B cell (primary cell): ENCODE data around the gene PTPN6. TPM values are rescaled to one million over a fixed set of nuclear protein-coding genes. Genes with fewer than 3 reads are reported as not detected.

ENCODE experiments used
- ATAC-seq: fragments of 200-7000 bp; cut with Tn5 transposase; one replicate; pipeline ENCODE4 v1.10.0; 2021; ENCODE audit warnings: low read depth, mild to moderate bottlenecking, moderate number of reproducible peaks, moderate library complexity
- CTCF ChIA-PET: fragments of 350-600 bp; sonication (Branson Sonifier 250); formaldehyde crosslinking; loops from one replicate; lab custom pipeline; 2021; ENCODE audit warnings: antibody characterized with exemption, inconsistent platforms; lab: Charles Lee
- POLR2A ChIA-PET: fragments of 350-600 bp; sonication (Branson Sonifier 250); formaldehyde crosslinking; loops from one replicate; lab custom pipeline; 2021; ENCODE audit warnings: antibody characterized with exemption; lab: Charles Lee
- DNase-seq: peaks from one replicate; pipeline ENCODE4 v3.0.0; 2013
- H2AFZ ChIP-seq: 2 replicates; pipeline ENCODE4 v1.6.1; 2012; ENCODE audit warnings: mild to moderate bottlenecking, low read depth, low read length; ENCODE audit not compliant: insufficient read depth, poor library complexity, severe bottlenecking
- H3K27ac ChIP-seq, 2 donors: 1 replicate in 1 of 2; 2 replicates in 1 of 2; pipeline ENCODE4 v1.5.1; 2012 to 2013; ENCODE audit warnings: low read length in 2 of 2, mild to moderate bottlenecking in 2 of 2, moderate library complexity in 1 of 2
- H3K27me3 ChIP-seq, 4 experiments: fragments of 200-600 bp in 1 of 4; sonication (generic) in 1 of 4; replicated peaks in 1 of 4; 1 replicate in 2 of 4; 2 replicates in 2 of 4; pipeline versions ENCODE4 v1.6.1 to v1.7.0; 2013 to 2016; ENCODE audit warnings: low read length in 3 of 4, mild to moderate bottlenecking in 2 of 4, mixed read lengths in 1 of 4, moderate library complexity in 1 of 4; ENCODE audit not compliant: insufficient read depth in 4 of 4, control insufficient read depth in 3 of 4; ENCODE audit errors: control extremely low read depth in 1 of 4
- H3K36me3 ChIP-seq, 2 experiments: replicated peaks in 1 of 2; 1 replicate in 1 of 2; 2 replicates in 1 of 2; pipeline versions ENCODE4 v1.6.1 to v1.7.1; 2013; ENCODE audit warnings: low read length in 1 of 2; ENCODE audit not compliant: insufficient read depth in 2 of 2, control insufficient read depth in 1 of 2; ENCODE audit errors: control extremely low read depth in 1 of 2, extremely low read depth in 1 of 2
- H3K4me1 ChIP-seq, 2 donors: fragments of 200-600 bp in 1 of 2; sonication (generic) in 1 of 2; 1 replicate in 1 of 2; 2 replicates in 1 of 2; pipeline versions ENCODE4 v1.5.1 to v1.6.1; 2013 to 2017; ENCODE audit warnings: low read length in 2 of 2; ENCODE audit not compliant: control insufficient read depth in 2 of 2, insufficient read depth in 2 of 2
- H3K4me2 ChIP-seq: replicated peaks from 2 replicates; pipeline ENCODE3; 2012; ENCODE audit warnings: mild to moderate bottlenecking, low read depth, low read length; ENCODE audit not compliant: poor library complexity, severe bottlenecking
- H3K4me3 ChIP-seq, 5 experiments: fragments of 200-600 bp in 1 of 5; sonication (generic) in 1 of 5; 1 replicate in 3 of 5; 2 replicates in 2 of 5; pipeline versions ENCODE4 v1.5.1 to v1.7.0; 2011 to 2016; ENCODE audit warnings: low read length in 4 of 5, mild to moderate bottlenecking in 4 of 5, low read depth in 2 of 5, control low read depth in 1 of 5, moderate library complexity in 1 of 5; ENCODE audit not compliant: insufficient read depth in 1 of 5; ENCODE audit errors: control extremely low read depth in 1 of 5, extremely low read depth in 1 of 5
- H3K79me2 ChIP-seq: fragments of 200-600 bp; sonication (generic); one replicate; pipeline ENCODE4 v1.6.0; 2016; ENCODE audit warnings: low read length; ENCODE audit not compliant: control insufficient read depth, insufficient read depth
- H3K9ac ChIP-seq: fragments of 200-600 bp; sonication (generic); 2 replicates; pipeline ENCODE4 v1.6.1; 2017; ENCODE audit warnings: mild to moderate bottlenecking, low read length, moderate library complexity
- H3K9me3 ChIP-seq, 3 donors: one replicate each; pipeline versions ENCODE4 v1.6.1 to v1.7.1; 2013; ENCODE audit warnings: low read length in 2 of 3; ENCODE audit not compliant: control insufficient read depth in 2 of 3, insufficient read depth in 1 of 3; ENCODE audit errors: control extremely low read depth in 1 of 3
- H4K20me1 ChIP-seq: 2 replicates; pipeline ENCODE4 v1.6.0; 2012; ENCODE audit warnings: mild to moderate bottlenecking, low read length; ENCODE audit not compliant: insufficient read depth, control insufficient read depth, poor library complexity, severe bottlenecking
- H3K27ac Mint-ChIP-seq: one replicate; pipeline ENCODE4 v1.8.0; 2021; ENCODE audit warnings: mixed read lengths
- H3K27me3 Mint-ChIP-seq: one replicate; pipeline ENCODE4 v1.8.0; 2021; ENCODE audit warnings: mixed read lengths
- H3K4me1 Mint-ChIP-seq: one replicate; pipeline ENCODE4 v1.8.0; 2021; ENCODE audit warnings: mixed read lengths
- H3K4me3 Mint-ChIP-seq: one replicate; pipeline ENCODE4 v1.8.0; 2021; ENCODE audit warnings: mixed read lengths
- H3K9me3 Mint-ChIP-seq: one replicate; pipeline ENCODE4 v1.8.0; 2022; ENCODE audit warnings: mixed read lengths; ENCODE audit not compliant: insufficient read depth
- CTCF ChIP-seq: fragments of 200-600 bp; IDR thresholded peaks from one replicate; pipeline ENCODE4 v1.8.0; 2022; ENCODE audit warnings: antibody characterized with exemption, mild to moderate bottlenecking
- EZH2 ChIP-seq: IDR thresholded peaks from 2 replicates; pipeline ENCODE4 v1.6.1; 2012; ENCODE audit warnings: borderline replicate concordance, low read depth, mild to moderate bottlenecking, moderate library complexity, low read length; ENCODE audit not compliant: insufficient read depth, poor library complexity, severe bottlenecking
- WGBS: methylation state at CpG from one replicate; pipeline ENCODE4 v1.1.5; 2013; ENCODE audit warnings: missing lambda C conversion rate; ENCODE audit not compliant: insufficient coverage; 5-methylcytosine and 5-hydroxymethylcytosine counted together
- intact Hi-C: fragments of 100-400 bp; cut with micrococcal nuclease; formaldehyde crosslinking; loops from one replicate; pipeline ENCODE4 v1.10.0; 2022
- polyA plus RNA-seq: library from polyadenylated mRNA; depleted of rRNA; stranded (reverse); fragments of >200 nt; gene quantifications from 2 replicates; pipeline ENCODE4 v1.2.3, GENCODE V29; 2012
- total RNA-seq, 2 donors: library from RNA; stranded (reverse); fragments of 120-200 nt in 1 of 2; gene quantifications; 1 replicate in 1 of 2; 2 replicates in 1 of 2; pipeline versions ENCODE4 v1.2.3 to v1.2.4, GENCODE V29; 2013 to 2022

The PTPN6 gene
- total and polyA plus RNA-seq, 2 donors (not counting 1 experiment from before 2014, with no cell fraction given) = 312 to 874 TPM

- peak overlapping the region; percentile 97 for H3K27ac Mint-ChIP-seq
- Histone ChIP-seq H3K9ac (peak overlapping the region; percentile 72), H3K36me3 (no peaks in the 10 kb centered on the region), H3K9me3 (no peaks in the 10 kb centered on the region), H3K27me3 (no peaks in the 10 kb centered on the region), H4K20me1 (no peaks in the 10 kb centered on the region), H3K4me3 (peak overlapping the region in 4 of 5 experiments; percentile 38 to 85 (median 68)), H3K27ac (peak overlapping the region; percentile 62 to 81), H3K79me2 (peaks cover 35% of the 10 kb centered on the region), H3K4me2 (peak overlapping the region; percentile 99), H2AFZ (peak overlapping the region; percentile 90), H3K4me1 (peaks cover 29 to 44% of the 10 kb centered on the region in 2 donors)
- intact Hi-C loops = no loop called here
- ChIA-PET CTCF (interaction anchor here (0.6 to 2.0 kb wide), 6 partner anchors 9 to 315 kb away, joined by 3 to 14 read pairs (median 4); partner anchors contain the start of genes LPCAT3 and SPSB2), POLR2A (interaction anchor here (0.9 to 6.4 kb wide), 5 partner anchors 8 to 17 kb away, joined by 3 to 37 read pairs (median 3); partner anchors contain the start of genes C12orf57, ENO2 and RNU7-1)
- DNase-seq (peak; percentile 48), ATAC-seq (peak; percentile 9)
- H3K27me3 Mint-ChIP-seq = no peaks in the 10 kb centered on the region
- no peak for TF ChIP-seq EZH2
- no peak for TF ChIP-seq CTCF
- H3K4me1 Mint-ChIP-seq = peaks cover 53% of the 10 kb centered on the region
- H3K9me3 Mint-ChIP-seq = no peaks in the 10 kb centered on the region
- under 1% methylated on average over 36 of the region's 79 CpGs for WGBS
- peak overlapping the region; percentile 88 for H3K4me3 Mint-ChIP-seq
Measured at GRCh38 chr12:6928022-6928702, 23.0 kb upstream of the PTPN6 start.
